GM10248 (cell line): ENCODE measurements around the gene FAT1.

ENCODE experiments used
- CTCF ChIA-PET: fragments of 300-600 bp; sonication (Branson Sonifier 250); formaldehyde crosslinking; extraction: SDS; loops from one replicate; lab custom pipeline; 2021; ENCODE audit warnings: antibody characterized with exemption; lab: Yijun Ruan, JAX
- POLR2A ChIA-PET: fragments of 350-650 bp; sonication (Branson Sonifier 250); formaldehyde crosslinking; extraction: SDS; loops from one replicate; lab custom pipeline; 2020; ENCODE audit warnings: antibody characterized with exemption; lab: Yijun Ruan, JAX
- DNase-seq: peaks from one replicate; pipeline ENCODE4 v3.0.0; 2012; ENCODE audit errors: extremely low spot score
- CTCF ChIP-seq: IDR thresholded peaks from 2 replicates; pipeline ENCODE4 v1.5.1; 2012; ENCODE audit warnings: mild to moderate bottlenecking, low read depth; ENCODE audit errors: extremely low read depth, missing control alignments, control extremely low read depth

FAT1 gene

GRCh38 chr4:186642998-186643397 lies 80.7 kb downstream of the FAT1 start:
- ChIA-PET POLR2A (no interaction called here), CTCF (no interaction called here)
- TF ChIP-seq CTCF: no peak
- DNase-seq: no peak

DNA sequence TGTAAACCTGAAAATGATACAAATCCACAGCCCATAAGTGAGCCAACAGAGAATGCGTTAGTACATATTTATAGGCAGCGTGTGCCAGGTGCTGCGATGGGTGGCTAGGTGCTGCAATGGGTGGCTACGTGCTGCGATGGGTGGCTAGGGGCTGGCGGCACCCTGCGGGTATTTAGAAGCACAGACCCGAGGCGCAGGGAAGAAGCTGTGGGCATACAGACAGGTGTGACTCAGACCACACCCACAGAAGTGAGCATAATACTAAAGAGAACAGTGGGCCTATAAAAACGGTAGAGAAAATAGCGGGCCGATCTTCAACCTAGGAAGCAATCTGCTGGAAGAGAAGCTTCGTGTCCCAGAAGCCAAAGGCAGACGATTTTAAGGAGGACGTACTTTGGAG lies 81.1 kb downstream of the FAT1 start:
- no peak for DNase-seq
- CTCF ChIA-PET: no interaction called here
- POLR2A ChIA-PET: no interaction called here
- no peak for TF ChIP-seq CTCF

DNA sequence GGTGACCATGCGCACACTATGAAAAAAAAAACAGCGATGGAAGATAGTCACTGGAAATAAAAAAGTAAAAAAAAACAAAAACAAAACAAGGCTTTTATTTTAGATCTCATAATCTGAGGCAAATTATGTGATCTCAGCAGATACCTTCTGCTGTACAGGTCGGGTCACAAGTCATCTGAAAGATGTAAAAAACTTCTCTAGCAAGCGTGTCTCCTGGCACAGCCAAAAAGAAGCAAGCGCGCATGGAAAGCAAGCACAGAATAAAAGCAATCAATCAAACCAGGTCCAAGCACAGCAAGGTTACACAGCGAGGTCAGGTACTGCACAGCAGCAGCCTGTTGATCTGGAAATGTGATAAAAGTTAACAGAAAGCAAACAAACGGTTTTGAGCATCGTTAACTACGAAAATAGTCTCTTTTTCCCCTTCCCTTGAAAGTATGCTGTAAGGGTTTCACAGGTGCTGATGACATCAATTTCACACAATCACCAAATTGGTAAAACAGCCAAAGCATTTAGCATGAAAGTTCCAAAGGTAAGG lies 89.0 kb downstream of the FAT1 start:
- DNase-seq: no peak
- no peak for TF ChIP-seq CTCF
- ChIA-PET POLR2A (no interaction called here), CTCF (no interaction called here)

DNA sequence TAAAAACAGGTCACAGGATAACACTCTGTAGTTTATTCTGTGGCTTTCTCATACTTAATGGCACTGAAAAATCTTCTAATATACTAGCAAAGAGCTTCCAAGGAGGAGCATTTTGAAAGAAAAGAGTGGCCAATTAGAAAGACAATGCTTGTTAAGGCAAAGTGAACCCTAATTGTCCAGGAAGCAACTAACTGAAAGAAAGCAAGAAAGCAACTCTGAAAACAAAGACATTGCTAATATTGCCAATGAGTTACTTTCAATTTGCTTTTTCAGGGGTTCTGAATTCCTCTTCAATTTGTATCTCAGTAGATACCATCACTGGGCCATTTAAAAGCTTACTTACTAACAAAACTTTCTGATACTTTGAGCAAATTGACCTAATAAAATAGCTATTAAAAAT lies 89.8 kb downstream of the FAT1 start:
- POLR2A ChIA-PET: no interaction called here
- CTCF ChIA-PET: no interaction called here

GRCh38 chr4:186630128-186630527 lies 93.5 kb downstream of the FAT1 start:
- TF ChIP-seq CTCF: no peak
- no peak for DNase-seq
- ChIA-PET POLR2A (no interaction called here), CTCF (interaction anchor here (0.8 to 1.1 kb wide), 3 partner anchors 17 to 49 kb away, joined by 3 read pairs; no protein-coding TSS in a partner anchor)

More for the DNA sequence above, 89.8 kb downstream of the FAT1 start:
- no peak for DNase-seq
- no peak for TF ChIP-seq CTCF

- DNase-seq: no peak
- ChIA-PET CTCF (no interaction called here), POLR2A (no interaction called here)
- TF ChIP-seq CTCF: no peak
Measured at GRCh38 chr4:186628058-186628711, 95.5 kb downstream of the FAT1 start.
